ENCODE measurements around the gene DAND5. TPM values are rescaled to one million over a fixed set of nuclear protein-coding genes. Genes with fewer than 3 reads are reported as not detected.

The DAND5 gene
- total RNA-seq = 0.32 TPM
- long read RNA-seq = 0 reads

- H3K27ac ChIP-seq = no peak within 1 kb of the TSS
Measured at GRCh38 chr19:12969292-12969988, at the start of gene DAND5. Gene DAND5 (plus strand): TSS chr19:12969576. CDS start chr19:12969661, 85 bp downstream.

GRCh38 chr19:12921047-12921446 is 48.3 kb upstream of the DAND5 start:
- intact Hi-C loops (cut with DNase I) = no loop called here
- Histone ChIP-seq H3K9me3 (no peaks in the 10 kb centered on the region), H3K4me3 (no peak overlapping the region), H3K4me1 (peaks cover 6% of the 10 kb centered on the region), H3K27ac (no peak overlapping the region), H3K27me3 (ENCODE audit: low read depth) (no peaks in the 10 kb centered on the region), H3K36me3 (peaks cover 41% of the 10 kb centered on the region)
- DNase-seq (no peak), ATAC-seq (no peak)
- no peak for TF ChIP-seq CTCF (IDR thresholded peaks at IDR 0.05)

More at GRCh38 chr19:12969292-12969988, at the start of gene DAND5:
- Histone ChIP-seq H3K27me3 (ENCODE audit: low read depth) (no peaks in the 10 kb centered on the region), H3K4me1 (peaks cover 9% of the 10 kb centered on the region), H3K36me3 (no peaks in the 10 kb centered on the region), H3K9me3 (no peaks in the 10 kb centered on the region), H3K4me3 (no peak within 1 kb of the TSS)
- intact Hi-C loops (cut with DNase I) = no loop called here
- DNase-seq (no peak), ATAC-seq (no peak)
- TF ChIP-seq CTCF (IDR thresholded peaks at IDR 0.05) = no peak

- H3K4me1 ChIP-seq = peaks cover 6% of the 10 kb centered on the region
- ATAC-seq (no peak), DNase-seq (no peak)
- H3K27ac ChIP-seq = no peak overlapping the region
- peaks cover 60% of the 10 kb centered on the region for H3K36me3 ChIP-seq
- intact Hi-C loops (cut with DNase I) = no loop called here
- no peak overlapping the region for H3K4me3 ChIP-seq
- no peaks in the 10 kb centered on the region for H3K27me3 ChIP-seq (ENCODE audit: low read depth)
- H3K9me3 ChIP-seq = no peaks in the 10 kb centered on the region
- no peak for TF ChIP-seq CTCF (IDR thresholded peaks at IDR 0.05)
Measured at GRCh38 chr19:12922959-12923358, 46.4 kb upstream of the DAND5 start.

- no peaks in the 10 kb centered on the region for H3K4me1 ChIP-seq
- H3K9me3 ChIP-seq = no peaks in the 10 kb centered on the region
- H3K27me3 ChIP-seq (ENCODE audit: low read depth) = no peaks in the 10 kb centered on the region
- ATAC-seq = no peak
- H3K36me3 ChIP-seq = peaks cover 78% of the 10 kb centered on the region
- TF ChIP-seq CTCF (IDR thresholded peaks at IDR 0.05) = no peak
- H3K4me3 ChIP-seq = no peak overlapping the region
- H3K27ac ChIP-seq = no peak overlapping the region
- no peak for DNase-seq
- intact Hi-C loops (cut with DNase I) = no loop called here
Measured at GRCh38 chr19:12924621-12925310, 44.6 kb upstream of the DAND5 start.

GRCh38 chr19:12930002-12930645 is 39.3 kb upstream of the DAND5 start:
- peaks cover 60% of the 10 kb centered on the region for H3K36me3 ChIP-seq
- intact Hi-C loops (cut with DNase I) = no loop called here
- peaks cover 16% of the 10 kb centered on the region for H3K4me1 ChIP-seq
- ATAC-seq = no peak
- no peak overlapping the region for H3K27ac ChIP-seq
- no peak for TF ChIP-seq CTCF (IDR thresholded peaks at IDR 0.05)
- H3K9me3 ChIP-seq = no peaks in the 10 kb centered on the region
- no peak overlapping the region for H3K4me3 ChIP-seq
- H3K27me3 ChIP-seq (ENCODE audit: low read depth) = no peaks in the 10 kb centered on the region
- no peak for DNase-seq

All from lower lobe of right lung (tissue), 2 donors.